GM12878 (cell line): ENCODE results near the gene PLCG2. TPM values are rescaled to one million over a fixed set of nuclear protein-coding genes. Genes with fewer than 3 reads are reported as not detected.

Experiments used
- BHLHE40 ChIP-seq, 2 experiments: fragments of 450-650 bp in 1 of 2; IDR thresholded peaks; 2 replicates each; pipeline ENCODE4 v1.6.1; 2011 to 2017; ENCODE audit warnings: low read depth in 2 of 2, borderline replicate concordance in 1 of 2, improper control_type of control experiment in 1 of 2, low read length in 1 of 2, mild to moderate bottlenecking in 1 of 2
- CHD2 ChIP-seq: IDR thresholded peaks from 2 replicates; pipeline ENCODE4 v1.6.1; 2011; ENCODE audit warnings: low read depth, low read length, improper control_type of control experiment, borderline replicate concordance
- EED ChIP-seq: sonication (generic); IDR thresholded peaks from 2 replicates; pipeline ENCODE4 v1.6.1; 2016; ENCODE audit warnings: antibody characterized with exemption, low read depth
- FOS ChIP-seq: IDR thresholded peaks from 3 replicates; pipeline ENCODE4 v1.6.1; 2011; ENCODE audit warnings: borderline replicate concordance; ENCODE audit not compliant: insufficient read length; ENCODE audit errors: extremely low read depth
- KAT2A ChIP-seq: conservative IDR thresholded peaks from 2 replicates; pipeline ENCODE4 v1.6.1; 2011; ENCODE audit warnings: low read depth, low read length; ENCODE audit not compliant: control insufficient read depth
- NFXL1 ChIP-seq: fragments of 450-650 bp; IDR thresholded peaks from 2 replicates; pipeline ENCODE4 v1.6.1; 2017; ENCODE audit warnings: antibody characterized with exemption, mild to moderate bottlenecking, borderline replicate concordance
- NR2F1 ChIP-seq: fragments of 450-650 bp; conservative IDR thresholded peaks from 2 replicates; pipeline ENCODE4 v1.6.1; 2017; ENCODE audit warnings: mild to moderate bottlenecking
- PML ChIP-seq: IDR thresholded peaks from 2 replicates; pipeline ENCODE4 v1.6.1; 2012; ENCODE audit warnings: low read length, inconsistent platforms
- POU2F2 ChIP-seq: IDR thresholded peaks from 3 replicates; pipeline ENCODE4 v1.6.1; 2011; ENCODE audit warnings: low read depth, mild to moderate bottlenecking, low read length, borderline replicate concordance
- RCOR1 ChIP-seq: conservative IDR thresholded peaks from 2 replicates; pipeline ENCODE4 v1.6.1; 2012; ENCODE audit warnings: low read depth, low read length, improper control_type of control experiment
- RUNX3 ChIP-seq: IDR thresholded peaks from 2 replicates; pipeline ENCODE4 v1.6.1; 2012; ENCODE audit warnings: low read length, inconsistent platforms
- SIX5 ChIP-seq: IDR thresholded peaks from 2 replicates; pipeline ENCODE4 v1.6.1; 2011; ENCODE audit warnings: mild to moderate bottlenecking, low read depth, low read length, moderate library complexity; ENCODE audit not compliant: severe bottlenecking
- SREBF2 ChIP-seq: IDR thresholded peaks from 2 replicates; pipeline ENCODE4 v1.6.1; 2012; ENCODE audit warnings: mild to moderate bottlenecking, low read length
- YY1 ChIP-seq: IDR thresholded peaks from 2 replicates; pipeline ENCODE4 v1.6.1; 2011; ENCODE audit warnings: low read depth, mild to moderate bottlenecking, low read length
- polyA plus RNA-seq, 11 experiments: library from polyadenylated mRNA; depleted of rRNA in 4 of 11; unstranded in 6 of 11; stranded (reverse) in 5 of 11; fragments of >200 nt; fragmentation: Nextera tagmentation in 4 of 11; fragmentation: Illumina TruSeq in 1 of 11; extraction: Ambion mirVana in 4 of 11; extraction: Trizol in 1 of 11; gene quantifications; 1 replicate in 1 of 11; 2 replicates in 10 of 11; pipeline versions ENCODE4 v1.2.1 to v1.2.3, GENCODE V29; 2011 to 2016; ENCODE audit warnings: inconsistent platforms in 2 of 11, missing spikeins in 2 of 11, low read depth in 1 of 11
- total RNA-seq, 4 experiments: library from RNA; depleted of rRNA in 3 of 4; stranded (reverse); fragments of >200 nt in 3 of 4; fragmentation: Illumina TruSeq in 1 of 4; extraction: Trizol in 1 of 4; gene quantifications; 2 replicates each; pipeline versions ENCODE4 v1.2.1 to v1.2.3, GENCODE V29; 2013 to 2021
- TF ChIP-seq, protein P1 (sequence below): fragments of 450-650 bp; IDR thresholded peaks from 2 replicates; pipeline ENCODE4 v1.6.1; 2018; ENCODE audit warnings: borderline replicate concordance, mild to moderate bottlenecking; ENCODE audit not compliant: partially characterized antibody
- TF ChIP-seq, protein P2 (sequence below): fragments of 150-350 bp; IDR thresholded peaks from 2 replicates; pipeline ENCODE4 v1.6.1; 2016; ENCODE audit warnings: low read depth, low read length

PLCG2 gene
- total and polyA plus RNA-seq, 10 of the 15 experiments (the other 5 are each of a cell fraction or from before 2014, with no cell fraction given): 47.6 to 256 (median 149) TPM

- TF ChIP-seq, protein P1, sequence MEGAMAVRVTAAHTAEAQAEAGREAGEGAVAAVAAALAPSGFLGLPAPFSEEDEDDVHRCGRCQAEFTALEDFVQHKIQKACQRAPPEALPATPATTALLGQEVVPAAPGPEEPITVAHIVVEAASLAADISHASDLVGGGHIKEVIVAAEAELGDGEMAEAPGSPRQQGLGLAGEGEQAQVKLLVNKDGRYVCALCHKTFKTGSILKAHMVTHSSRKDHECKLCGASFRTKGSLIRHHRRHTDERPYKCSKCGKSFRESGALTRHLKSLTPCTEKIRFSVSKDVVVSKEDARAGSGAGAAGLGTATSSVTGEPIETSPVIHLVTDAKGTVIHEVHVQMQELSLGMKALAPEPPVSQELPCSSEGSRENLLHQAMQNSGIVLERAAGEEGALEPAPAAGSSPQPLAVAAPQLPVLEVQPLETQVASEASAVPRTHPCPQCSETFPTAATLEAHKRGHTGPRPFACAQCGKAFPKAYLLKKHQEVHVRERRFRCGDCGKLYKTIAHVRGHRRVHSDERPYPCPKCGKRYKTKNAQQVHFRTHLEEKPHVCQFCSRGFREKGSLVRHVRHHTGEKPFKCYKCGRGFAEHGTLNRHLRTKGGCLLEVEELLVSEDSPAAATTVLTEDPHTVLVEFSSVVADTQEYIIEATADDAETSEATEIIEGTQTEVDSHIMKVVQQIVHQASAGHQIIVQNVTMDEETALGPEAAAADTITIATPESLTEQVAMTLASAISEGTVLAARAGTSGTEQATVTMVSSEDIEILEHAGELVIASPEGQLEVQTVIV: no peak
- TF ChIP-seq BHLHE40 (IDR thresholded peaks at IDR 0.05; ENCODE audit: borderline replicate concordance in 1 of 2, low read depth in 2 of 2, low read length in 1 of 2) (peak; percentile 56 to 57; a peak in 3 of 4 replicates), CHD2 (peak; percentile 27; the same call in 1 of the 2 replicates), YY1 (no peak), POU2F2 (0 out of 3 replicates have a peak, but pooled peaks have one; percentile 58), NFXL1 (no peak), SIX5 (no peak), RCOR1 (no peak; the same call in 1 of the 2 replicates), FOS (no peak), NR2F1 (peak; percentile 28; the same call in 1 of the 2 replicates), EED (peak; percentile 97), SREBF2 (no peak), RUNX3 (peak; percentile 92), KAT2A (no peak), PML (peak; percentile 57; the same call in 1 of the 2 replicates)
- TF ChIP-seq, protein P2, sequence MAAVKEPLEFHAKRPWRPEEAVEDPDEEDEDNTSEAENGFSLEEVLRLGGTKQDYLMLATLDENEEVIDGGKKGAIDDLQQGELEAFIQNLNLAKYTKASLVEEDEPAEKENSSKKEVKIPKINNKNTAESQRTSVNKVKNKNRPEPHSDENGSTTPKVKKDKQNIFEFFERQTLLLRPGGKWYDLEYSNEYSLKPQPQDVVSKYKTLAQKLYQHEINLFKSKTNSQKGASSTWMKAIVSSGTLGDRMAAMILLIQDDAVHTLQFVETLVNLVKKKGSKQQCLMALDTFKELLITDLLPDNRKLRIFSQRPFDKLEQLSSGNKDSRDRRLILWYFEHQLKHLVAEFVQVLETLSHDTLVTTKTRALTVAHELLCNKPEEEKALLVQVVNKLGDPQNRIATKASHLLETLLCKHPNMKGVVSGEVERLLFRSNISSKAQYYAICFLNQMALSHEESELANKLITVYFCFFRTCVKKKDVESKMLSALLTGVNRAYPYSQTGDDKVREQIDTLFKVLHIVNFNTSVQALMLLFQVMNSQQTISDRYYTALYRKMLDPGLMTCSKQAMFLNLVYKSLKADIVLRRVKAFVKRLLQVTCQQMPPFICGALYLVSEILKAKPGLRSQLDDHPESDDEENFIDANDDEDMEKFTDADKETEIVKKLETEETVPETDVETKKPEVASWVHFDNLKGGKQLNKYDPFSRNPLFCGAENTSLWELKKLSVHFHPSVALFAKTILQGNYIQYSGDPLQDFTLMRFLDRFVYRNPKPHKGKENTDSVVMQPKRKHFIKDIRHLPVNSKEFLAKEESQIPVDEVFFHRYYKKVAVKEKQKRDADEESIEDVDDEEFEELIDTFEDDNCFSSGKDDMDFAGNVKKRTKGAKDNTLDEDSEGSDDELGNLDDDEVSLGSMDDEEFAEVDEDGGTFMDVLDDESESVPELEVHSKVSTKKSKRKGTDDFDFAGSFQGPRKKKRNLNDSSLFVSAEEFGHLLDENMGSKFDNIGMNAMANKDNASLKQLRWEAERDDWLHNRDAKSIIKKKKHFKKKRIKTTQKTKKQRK: no peak
These were observed 26.7 kb upstream of the PLCG2 start (continued) for GRCh38 chr16:81752225-81752875.
